Colonic mucosa (tissue), 4 donors: ENCODE results near the gene C22orf42. TPM values are rescaled to one million over a fixed set of nuclear protein-coding genes. Genes with fewer than 3 reads are reported as not detected.

Experiments used
- DNase-seq: peaks from one replicate; pipeline ENCODE4 v3.0.0-alpha.2; 2020
- H3K27ac ChIP-seq: fragments of 200-600 bp; one replicate; pipeline ENCODE4 v1.8.0; 2021
- H3K27me3 ChIP-seq: fragments of 200-600 bp; one replicate; pipeline ENCODE4 v1.8.0; 2021
- H3K36me3 ChIP-seq: fragments of 200-600 bp; one replicate; pipeline ENCODE4 v1.8.0; 2021
- H3K4me1 ChIP-seq: fragments of 200-600 bp; one replicate; pipeline ENCODE4 v1.8.0; 2021; ENCODE audit warnings: mild to moderate bottlenecking
- H3K4me3 ChIP-seq: fragments of 200-600 bp; one replicate; pipeline ENCODE4 v1.8.0; 2021
- H3K9ac ChIP-seq, 2 donors: one replicate each; pipeline ENCODE4 v1.7.0; 2013; ENCODE audit warnings: control low read depth in 2 of 2, low read depth in 2 of 2, low read length in 2 of 2
- H3K9me3 ChIP-seq: fragments of 200-600 bp; one replicate; pipeline ENCODE4 v1.8.0; 2021
- intact Hi-C: fragments of 100-400 bp; cut with DNase I; formaldehyde crosslinking; loops from one replicate; pipeline ENCODE4 v1.14.1; 2022
- total RNA-seq, 2 donors: library from RNA; stranded (reverse); fragmentation: NEBNext Ultra II Directional in 1 of 2; extraction: Animal tissue kit (Norgen Biotek cat#: 25700) in 1 of 2; gene quantifications; one replicate each; pipeline ENCODE4 v1.2.1, GENCODE V29; 2021
- TF ChIP-seq, protein P1 (sequence below): fragments of 200-600 bp; IDR thresholded peaks from one replicate; pipeline ENCODE4 v1.8.0; 2022; ENCODE audit warnings: antibody characterized with exemption, mild to moderate bottlenecking
- donor health status: healthy.
- donor health status: DM: no; HTN: no; CAD: no.
- donor health status: DM: no; HTN: no; CAD: no.

C22orf42 gene
- total RNA-seq, 2 donors from 2014 or later = not detected

DNA sequence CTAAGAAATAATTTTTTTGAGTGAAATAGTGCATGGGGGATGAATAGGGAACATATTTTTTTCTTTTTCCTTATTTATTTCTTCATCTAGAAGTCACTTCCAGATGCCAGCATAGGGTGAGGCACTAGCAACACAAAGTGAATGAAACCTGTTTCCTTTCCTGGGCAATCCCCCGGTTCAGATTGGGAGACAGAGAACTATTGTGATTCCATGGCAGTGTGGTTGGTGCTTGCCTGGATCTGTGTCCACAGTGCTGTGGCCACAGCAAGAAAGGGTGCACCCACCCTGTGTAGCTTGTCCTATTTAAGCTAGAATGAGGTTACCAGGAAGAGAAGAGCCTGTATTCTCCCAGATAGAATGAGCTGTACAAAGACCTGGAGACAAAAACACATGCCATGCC, 58.4 kb downstream of the C22orf42 start:
- intact Hi-C loops = no loop called here
- Histone ChIP-seq H3K4me3 (no peak overlapping the region), H3K9ac (no peak overlapping the region), H3K9me3 (no peaks in the 10 kb centered on the region), H3K27ac (no peak overlapping the region), H3K4me1 (no peaks in the 10 kb centered on the region), H3K27me3 (no peaks in the 10 kb centered on the region), H3K36me3 (no peaks in the 10 kb centered on the region)
- TF ChIP-seq, protein P1, sequence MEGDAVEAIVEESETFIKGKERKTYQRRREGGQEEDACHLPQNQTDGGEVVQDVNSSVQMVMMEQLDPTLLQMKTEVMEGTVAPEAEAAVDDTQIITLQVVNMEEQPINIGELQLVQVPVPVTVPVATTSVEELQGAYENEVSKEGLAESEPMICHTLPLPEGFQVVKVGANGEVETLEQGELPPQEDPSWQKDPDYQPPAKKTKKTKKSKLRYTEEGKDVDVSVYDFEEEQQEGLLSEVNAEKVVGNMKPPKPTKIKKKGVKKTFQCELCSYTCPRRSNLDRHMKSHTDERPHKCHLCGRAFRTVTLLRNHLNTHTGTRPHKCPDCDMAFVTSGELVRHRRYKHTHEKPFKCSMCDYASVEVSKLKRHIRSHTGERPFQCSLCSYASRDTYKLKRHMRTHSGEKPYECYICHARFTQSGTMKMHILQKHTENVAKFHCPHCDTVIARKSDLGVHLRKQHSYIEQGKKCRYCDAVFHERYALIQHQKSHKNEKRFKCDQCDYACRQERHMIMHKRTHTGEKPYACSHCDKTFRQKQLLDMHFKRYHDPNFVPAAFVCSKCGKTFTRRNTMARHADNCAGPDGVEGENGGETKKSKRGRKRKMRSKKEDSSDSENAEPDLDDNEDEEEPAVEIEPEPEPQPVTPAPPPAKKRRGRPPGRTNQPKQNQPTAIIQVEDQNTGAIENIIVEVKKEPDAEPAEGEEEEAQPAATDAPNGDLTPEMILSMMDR = no peak
- DNase-seq = no peak

Other genes with a start within 250 kb of the C22orf42 start
- 100 to 1,000 TPM; 207 to 269 TPM for gene YWHAH, start 214.8 kb downstream of the C22orf42 start, total RNA-seq
- gene SLC5A1, start 116.0 kb downstream of the C22orf42 start, total RNA-seq = 10 to 100 TPM; 23.4 to 47.9 TPM
- gene RFPL2, start 45.8 kb upstream of the C22orf42 start, total RNA-seq = not detected
- gene SLC5A4, start 96.0 kb upstream of the C22orf42 start, total RNA-seq = not detected
- gene RFPL3, start 198.6 kb upstream of the C22orf42 start, total RNA-seq = not detected